HepG2 (cell line): Measurements from ENCODE around the gene TADA2B.

Experiments used
- ATF7 ChIP-seq, 2 experiments: fragments of 450-650 bp in 1 of 2; sonication (generic) in 1 of 2; formaldehyde crosslinking in 1 of 2; IDR thresholded peaks; 2 replicates each; pipeline versions ENCODE4 v1.4.0 to v1.6.1; 2016 to 2020; ENCODE audit warnings: antibody characterized with exemption in 1 of 2, mild to moderate bottlenecking in 1 of 2, missing genetic modification reagents in 1 of 2
- MTA3 ChIP-seq: sonication (generic); formaldehyde crosslinking; IDR thresholded peaks from 2 replicates; pipeline ENCODE4 v1.4.0; 2020; ENCODE audit warnings: missing genetic modification reagents
- ZFP36L1 ChIP-seq: sonication (generic); formaldehyde crosslinking; IDR thresholded peaks from 2 replicates; pipeline ENCODE4 v1.8.0; 2022; ENCODE audit warnings: mild to moderate bottlenecking, missing genetic modification reagents, moderate library complexity
- ZSCAN20 ChIP-seq: sonication (generic); formaldehyde crosslinking; IDR thresholded peaks from 2 replicates; pipeline ENCODE4 v1.4.0; 2020; ENCODE audit warnings: missing genetic modification reagents, mild to moderate bottlenecking, borderline replicate concordance
- ZSCAN30 ChIP-seq: sonication (generic); formaldehyde crosslinking; IDR thresholded peaks from 2 replicates; pipeline ENCODE4 v1.5.0; 2020; ENCODE audit warnings: mild to moderate bottlenecking, missing genetic modification reagents

GRCh38 chr4:7104366-7105031 lies 61.3 kb downstream of the TADA2B start:
- TF ChIP-seq ZSCAN20 (no peak), ATF7 (IDR thresholded peaks at IDR 0.05) (no peak), ATF7 (CRISPR knock-in tag; IDR thresholded peaks at IDR 0.05) (no peak), ZFP36L1 (CRISPR knock-in tag) (no peak), MTA3 (no peak), ZSCAN30 (CRISPR knock-in tag) (no peak)
